WTC11 (cell line): Measurements from ENCODE around the gene RETREG1. TPM values are rescaled to one million over a fixed set of nuclear protein-coding genes. Genes with fewer than 3 reads are reported as not detected.

ENCODE experiments used
- ATAC-seq: fragments of 200-7000 bp; cut with Tn5 transposase; 2 replicates; pipeline ENCODE4 v1.10.0; 2021; ENCODE audit warnings: mild to moderate bottlenecking, moderate library complexity
- CTCF ChIA-PET: fragments of 300-600 bp; sonication (Branson Sonifier 250); formaldehyde crosslinking; loops from one replicate; lab custom pipeline; 2021; ENCODE audit warnings: antibody characterized with exemption; lab: Charles Lee
- POLR2A ChIA-PET: fragments of 350-600 bp; sonication (Branson Sonifier 250); formaldehyde crosslinking; loops from one replicate; lab custom pipeline; 2021; ENCODE audit warnings: antibody characterized with exemption; lab: Charles Lee
- DNase-seq: peaks from one replicate; pipeline ENCODE4 v3.0.0; 2021; ENCODE audit warnings: low spot score
- H3K27ac Mint-ChIP-seq: 2 replicates; pipeline ENCODE4 v1.8.0; 2021; ENCODE audit warnings: mixed read lengths
- H3K27me3 Mint-ChIP-seq: 2 replicates; pipeline ENCODE4 v1.8.0; 2021; ENCODE audit warnings: low read depth, mild to moderate bottlenecking, moderate library complexity, mixed read lengths
- H3K36me3 Mint-ChIP-seq: 2 replicates; pipeline ENCODE4 v1.8.0; 2021; ENCODE audit warnings: mixed read lengths
- H3K4me1 Mint-ChIP-seq: 2 replicates; pipeline ENCODE4 v1.8.0; 2022; ENCODE audit warnings: mixed read lengths
- H3K4me3 Mint-ChIP-seq: 2 replicates; pipeline ENCODE4 v1.8.0; 2021; ENCODE audit warnings: mild to moderate bottlenecking, moderate library complexity, mixed read lengths
- H3K9me3 Mint-ChIP-seq: 2 replicates; pipeline ENCODE4 v1.8.0; 2021; ENCODE audit warnings: mixed read lengths
- CBFB ChIP-seq: sonication (generic); formaldehyde crosslinking; IDR thresholded peaks from 2 replicates; pipeline ENCODE4 v1.8.1; 2022; ENCODE audit warnings: mild to moderate bottlenecking, low read depth, missing genetic modification reagents
- CDX4 ChIP-seq: fragments of 250-450 bp; sonication (Bioruptor Pico); IDR thresholded peaks from 2 replicates; pipeline ENCODE4 v1.9.0; 2021; ENCODE audit warnings: moderate library complexity, mild to moderate bottlenecking, inconsistent platforms, borderline replicate concordance
- CREM ChIP-seq: sonication (generic); formaldehyde crosslinking; IDR thresholded peaks from 2 replicates; pipeline ENCODE4 v1.8.1; 2022; ENCODE audit warnings: mild to moderate bottlenecking, missing genetic modification reagents, moderate library complexity
- ELF4 ChIP-seq: sonication (generic); formaldehyde crosslinking; IDR thresholded peaks from 2 replicates; pipeline ENCODE4 v1.8.1; 2022; ENCODE audit warnings: low read depth, mild to moderate bottlenecking, moderate library complexity, missing genetic modification reagents
- ETV6 ChIP-seq: sonication (generic); formaldehyde crosslinking; IDR thresholded peaks from 2 replicates; pipeline ENCODE4 v1.8.1; 2022; ENCODE audit warnings: mild to moderate bottlenecking, missing genetic modification reagents
- FOXJ3 ChIP-seq: sonication (generic); formaldehyde crosslinking; IDR thresholded peaks from 2 replicates; pipeline ENCODE4 v1.9.0; 2021; ENCODE audit warnings: missing genetic modification reagents, mild to moderate bottlenecking, borderline replicate concordance
- FOXP1 ChIP-seq: sonication (generic); formaldehyde crosslinking; IDR thresholded peaks from 2 replicates; pipeline ENCODE4 v1.8.0; 2022; ENCODE audit warnings: missing genetic modification reagents, mild to moderate bottlenecking, moderate library complexity, borderline replicate concordance
- GABPB1 ChIP-seq: sonication (generic); formaldehyde crosslinking; IDR thresholded peaks from 2 replicates; pipeline ENCODE4 v1.8.1; 2023; ENCODE audit warnings: mild to moderate bottlenecking, missing genetic modification reagents
- GRHL2 ChIP-seq: fragments of 250-450 bp; sonication (Bioruptor Pico); IDR thresholded peaks from 2 replicates; pipeline ENCODE4 v1.8.0; 2022; ENCODE audit warnings: mild to moderate bottlenecking, moderate library complexity; ENCODE audit not compliant: insufficient replicate concordance, severe bottlenecking
- IRF2 ChIP-seq: sonication (generic); formaldehyde crosslinking; IDR thresholded peaks from 2 replicates; pipeline ENCODE4 v1.8.0; 2022; ENCODE audit warnings: low read depth, missing genetic modification reagents, borderline replicate concordance
- NR2C2 ChIP-seq: sonication (generic); formaldehyde crosslinking; IDR thresholded peaks from 2 replicates; pipeline ENCODE4 v1.8.0; 2022; ENCODE audit warnings: mild to moderate bottlenecking, missing genetic modification reagents
- NR3C1 ChIP-seq: sonication (generic); formaldehyde crosslinking; conservative IDR thresholded peaks from 2 replicates; pipeline ENCODE4 v1.8.1; 2023; ENCODE audit warnings: low read depth, mild to moderate bottlenecking, missing genetic modification reagents
- PRRX2 ChIP-seq: fragments of 250-450 bp; sonication (Bioruptor Pico); IDR thresholded peaks from 2 replicates; pipeline ENCODE4 v1.8.0; 2021; ENCODE audit warnings: mild to moderate bottlenecking
- SP1 ChIP-seq: sonication (generic); formaldehyde crosslinking; conservative IDR thresholded peaks from 2 replicates; pipeline ENCODE4 v1.8.1; 2022; ENCODE audit warnings: missing genetic modification reagents
- TEAD4 ChIP-seq: sonication (generic); formaldehyde crosslinking; IDR thresholded peaks from 2 replicates; pipeline ENCODE4 v1.8.0; 2022; ENCODE audit warnings: mild to moderate bottlenecking, missing genetic modification reagents
- USF2 ChIP-seq: sonication (generic); formaldehyde crosslinking; IDR thresholded peaks from 2 replicates; pipeline ENCODE4 v1.8.1; 2023; ENCODE audit warnings: mild to moderate bottlenecking, missing genetic modification reagents, moderate library complexity
- ZNF263 ChIP-seq: sonication (generic); formaldehyde crosslinking; IDR thresholded peaks from 2 replicates; pipeline ENCODE4 v1.8.1; 2022; ENCODE audit warnings: low read depth, mild to moderate bottlenecking, moderate library complexity, missing genetic modification reagents
- total RNA-seq: library from RNA; stranded (reverse); gene quantifications from 3 replicates; pipeline ENCODE4 v1.2.3, GENCODE V29; 2021
- TF ChIP-seq, protein P1 (sequence below): sonication (generic); formaldehyde crosslinking; IDR thresholded peaks from 2 replicates; pipeline ENCODE4 v1.8.0; 2022; ENCODE audit warnings: mild to moderate bottlenecking, missing genetic modification reagents
- TF ChIP-seq, protein P2 (sequence below): sonication (generic); formaldehyde crosslinking; IDR thresholded peaks from 2 replicates; pipeline ENCODE4 v1.8.0; 2023; ENCODE audit warnings: mild to moderate bottlenecking, missing genetic modification reagents
- TF ChIP-seq, protein P3 (sequence below): sonication (generic); formaldehyde crosslinking; IDR thresholded peaks from 2 replicates; pipeline ENCODE4 v1.8.0; 2022; ENCODE audit warnings: mild to moderate bottlenecking, missing genetic modification reagents

The RETREG1 gene
- total RNA-seq, 1 experiment from 2014 or later: 2.2 TPM

GRCh38 chr5:16663840-16664239 lies 47.0 kb upstream of the RETREG1 start:
- H3K27me3 Mint-ChIP-seq: no peaks in the 10 kb centered on the region
- no peak overlapping the region for H3K4me3 Mint-ChIP-seq
- CTCF ChIA-PET: interaction anchor here (1.2 kb wide), 1 partner anchor 27 kb away, joined by 6 read pairs; no protein-coding TSS in a partner anchor
- peaks cover 39% of the 10 kb centered on the region for H3K36me3 Mint-ChIP-seq
- no peaks in the 10 kb centered on the region for H3K4me1 Mint-ChIP-seq
- no peak for ATAC-seq
- POLR2A ChIA-PET: no interaction called here
- DNase-seq: no peak
- no peak overlapping the region for H3K27ac Mint-ChIP-seq
- no peak for TF ChIP-seq GABPB1 (CRISPR knock-in tag)
- H3K9me3 Mint-ChIP-seq: no peaks in the 10 kb centered on the region

- Mint-ChIP-seq H3K27ac (no peak overlapping the region), H3K9me3 (peaks cover 9% of the 10 kb centered on the region), H3K4me3 (no peak overlapping the region), H3K4me1 (no peaks in the 10 kb centered on the region), H3K27me3 (no peaks in the 10 kb centered on the region), H3K36me3 (peaks cover 18% of the 10 kb centered on the region)
- no peak for DNase-seq
- CTCF ChIA-PET: interaction anchor here (1.3 to 1.6 kb wide), 3 partner anchors 102 to 112 kb away, joined by 3 to 4 read pairs (median 3); no protein-coding TSS in a partner anchor
- no peak for ATAC-seq
- POLR2A ChIA-PET: no interaction called here
- TF ChIP-seq ZNF263 (CRISPR knock-in tag) (no peak), ETV6 (CRISPR knock-in tag) (no peak), CBFB (CRISPR knock-in tag) (no peak), NR3C1 (CRISPR knock-in tag) (no peak), CDX4 (CRISPR knock-in tag) (no peak), FOXJ3 (CRISPR knock-in tag) (no peak), TEAD4 (CRISPR knock-in tag) (no peak)
- TF ChIP-seq, protein P1, sequence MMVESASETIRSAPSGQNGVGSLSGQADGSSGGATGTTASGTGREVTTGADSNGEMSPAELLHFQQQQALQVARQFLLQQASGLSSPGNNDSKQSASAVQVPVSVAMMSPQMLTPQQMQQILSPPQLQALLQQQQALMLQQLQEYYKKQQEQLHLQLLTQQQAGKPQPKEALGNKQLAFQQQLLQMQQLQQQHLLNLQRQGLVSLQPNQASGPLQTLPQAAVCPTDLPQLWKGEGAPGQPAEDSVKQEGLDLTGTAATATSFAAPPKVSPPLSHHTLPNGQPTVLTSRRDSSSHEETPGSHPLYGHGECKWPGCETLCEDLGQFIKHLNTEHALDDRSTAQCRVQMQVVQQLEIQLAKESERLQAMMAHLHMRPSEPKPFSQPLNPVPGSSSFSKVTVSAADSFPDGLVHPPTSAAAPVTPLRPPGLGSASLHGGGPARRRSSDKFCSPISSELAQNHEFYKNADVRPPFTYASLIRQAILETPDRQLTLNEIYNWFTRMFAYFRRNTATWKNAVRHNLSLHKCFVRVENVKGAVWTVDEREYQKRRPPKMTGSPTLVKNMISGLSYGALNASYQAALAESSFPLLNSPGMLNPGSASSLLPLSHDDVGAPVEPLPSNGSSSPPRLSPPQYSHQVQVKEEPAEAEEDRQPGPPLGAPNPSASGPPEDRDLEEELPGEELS (CRISPR knock-in tag): no peak
- TF ChIP-seq, protein P2, sequence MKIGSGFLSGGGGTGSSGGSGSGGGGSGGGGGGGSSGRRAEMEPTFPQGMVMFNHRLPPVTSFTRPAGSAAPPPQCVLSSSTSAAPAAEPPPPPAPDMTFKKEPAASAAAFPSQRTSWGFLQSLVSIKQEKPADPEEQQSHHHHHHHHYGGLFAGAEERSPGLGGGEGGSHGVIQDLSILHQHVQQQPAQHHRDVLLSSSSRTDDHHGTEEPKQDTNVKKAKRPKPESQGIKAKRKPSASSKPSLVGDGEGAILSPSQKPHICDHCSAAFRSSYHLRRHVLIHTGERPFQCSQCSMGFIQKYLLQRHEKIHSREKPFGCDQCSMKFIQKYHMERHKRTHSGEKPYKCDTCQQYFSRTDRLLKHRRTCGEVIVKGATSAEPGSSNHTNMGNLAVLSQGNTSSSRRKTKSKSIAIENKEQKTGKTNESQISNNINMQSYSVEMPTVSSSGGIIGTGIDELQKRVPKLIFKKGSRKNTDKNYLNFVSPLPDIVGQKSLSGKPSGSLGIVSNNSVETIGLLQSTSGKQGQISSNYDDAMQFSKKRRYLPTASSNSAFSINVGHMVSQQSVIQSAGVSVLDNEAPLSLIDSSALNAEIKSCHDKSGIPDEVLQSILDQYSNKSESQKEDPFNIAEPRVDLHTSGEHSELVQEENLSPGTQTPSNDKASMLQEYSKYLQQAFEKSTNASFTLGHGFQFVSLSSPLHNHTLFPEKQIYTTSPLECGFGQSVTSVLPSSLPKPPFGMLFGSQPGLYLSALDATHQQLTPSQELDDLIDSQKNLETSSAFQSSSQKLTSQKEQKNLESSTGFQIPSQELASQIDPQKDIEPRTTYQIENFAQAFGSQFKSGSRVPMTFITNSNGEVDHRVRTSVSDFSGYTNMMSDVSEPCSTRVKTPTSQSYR (CRISPR knock-in tag): no peak
These were observed 44.9 kb upstream of the RETREG1 start for GRCh38 chr5:16661713-16662112.

GRCh38 chr5:16660982-16661381 lies 44.2 kb upstream of the RETREG1 start:
- peaks cover 9% of the 10 kb centered on the region for H3K9me3 Mint-ChIP-seq
- TF ChIP-seq, protein P3, sequence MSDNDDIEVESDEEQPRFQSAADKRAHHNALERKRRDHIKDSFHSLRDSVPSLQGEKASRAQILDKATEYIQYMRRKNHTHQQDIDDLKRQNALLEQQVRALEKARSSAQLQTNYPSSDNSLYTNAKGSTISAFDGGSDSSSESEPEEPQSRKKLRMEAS (CRISPR knock-in tag): no peak
- TF ChIP-seq ETV6 (CRISPR knock-in tag) (no peak), USF2 (CRISPR knock-in tag) (no peak), NR2C2 (no peak), ELF4 (CRISPR knock-in tag) (no peak), PRRX2 (CRISPR knock-in tag) (no peak), GRHL2 (CRISPR knock-in tag) (no peak), CDX4 (CRISPR knock-in tag) (no peak), IRF2 (CRISPR knock-in tag) (no peak), CREM (CRISPR knock-in tag) (no peak), SP1 (CRISPR knock-in tag) (no peak), FOXP1 (no peak), ZNF263 (CRISPR knock-in tag) (no peak)
- H3K4me1 Mint-ChIP-seq: no peaks in the 10 kb centered on the region
- H3K36me3 Mint-ChIP-seq: peaks cover 11% of the 10 kb centered on the region
- ATAC-seq (peak; percentile 56), DNase-seq (no peak)
- H3K27me3 Mint-ChIP-seq: no peaks in the 10 kb centered on the region
- ChIA-PET CTCF (interaction anchor here (1.3 to 1.5 kb wide), 2 partner anchors 102 to 108 kb away, joined by 3 read pairs; no protein-coding TSS in a partner anchor), POLR2A (no interaction called here)
- H3K4me3 Mint-ChIP-seq: no peak overlapping the region
- H3K27ac Mint-ChIP-seq: no peak overlapping the region
